ENCODE results near the gene PCAT6.
"Not testable (repeated sequence)": the region's sequence is repeated elsewhere in the genome, so short reads cannot be mapped to it uniquely, and the experiment has no call there.

Gene PCAT6

DNA sequence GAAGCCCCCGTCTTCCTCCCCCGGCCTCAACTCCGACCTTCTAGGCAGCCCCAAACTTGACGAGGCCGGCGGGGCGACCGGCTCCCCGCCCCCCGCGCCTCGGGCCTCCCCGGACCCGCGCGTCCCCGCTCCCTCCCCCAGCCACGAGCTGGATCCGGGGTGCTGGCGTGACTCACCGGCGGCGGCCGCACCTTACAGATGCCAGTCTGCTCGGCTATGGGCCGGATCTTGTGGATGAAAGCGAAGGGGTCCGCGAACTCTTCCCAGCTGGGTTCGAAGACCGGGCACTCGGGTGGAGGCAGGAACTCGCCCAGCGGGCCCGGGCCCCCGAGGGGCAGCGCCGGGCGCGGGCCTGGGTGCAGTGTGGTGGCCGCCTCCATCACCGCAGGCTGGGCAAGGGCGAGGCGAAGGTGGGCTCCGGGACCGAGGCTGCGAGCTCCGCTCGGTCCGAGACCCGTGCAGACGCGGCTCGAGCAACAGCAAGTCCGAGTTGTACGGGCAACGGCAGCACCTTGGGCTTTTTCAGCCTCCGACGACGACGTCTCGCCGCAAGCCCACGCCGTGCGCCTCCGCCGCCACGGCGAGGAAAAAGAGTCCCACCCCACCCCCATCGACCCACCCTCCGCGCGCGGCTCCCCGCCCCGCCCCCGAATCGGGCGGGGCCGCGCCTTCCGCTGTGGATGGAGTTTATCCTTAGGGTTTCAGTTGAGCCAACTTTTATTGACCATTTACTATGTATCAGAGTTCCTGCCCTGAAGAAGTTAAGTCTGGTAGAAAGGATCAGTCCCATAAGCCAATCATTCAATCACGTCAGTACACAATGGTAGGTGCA lies 2.6 kb upstream of the PCAT6 start, which contains the start of gene KDM5B:
KDM5B (minus strand) TSS at position 496 of the 832 bp plus-strand sequence; CDS start at position 380, 116 bp downstream.
- DNase-seq = peak; percentile 49

GRCh38 chr1:202809597-202810159 lies 1.1 kb upstream of the PCAT6 start:
- DNase-seq = no peak

DNA sequence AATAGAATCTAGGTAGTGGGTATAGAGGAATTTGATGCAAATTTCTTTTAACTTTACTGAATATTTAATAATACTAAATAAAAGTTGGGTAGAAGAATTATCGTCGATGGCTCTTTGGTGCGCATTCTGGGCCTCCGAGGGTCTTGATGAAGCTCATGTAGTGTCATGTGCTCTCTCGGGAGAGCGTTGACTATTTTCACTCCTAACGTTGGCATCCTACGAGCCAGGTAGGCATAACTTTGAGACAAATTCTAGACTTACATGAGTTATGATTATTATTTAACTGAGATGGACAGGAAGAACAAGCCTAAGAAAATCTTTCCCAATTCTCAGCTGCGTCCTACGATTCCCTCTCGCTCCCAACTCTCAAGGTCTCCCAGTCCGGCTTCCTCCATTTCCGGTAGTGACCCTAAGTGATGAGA lies 550 bp upstream of the PCAT6 start:
- no peak for DNase-seq

DNA sequence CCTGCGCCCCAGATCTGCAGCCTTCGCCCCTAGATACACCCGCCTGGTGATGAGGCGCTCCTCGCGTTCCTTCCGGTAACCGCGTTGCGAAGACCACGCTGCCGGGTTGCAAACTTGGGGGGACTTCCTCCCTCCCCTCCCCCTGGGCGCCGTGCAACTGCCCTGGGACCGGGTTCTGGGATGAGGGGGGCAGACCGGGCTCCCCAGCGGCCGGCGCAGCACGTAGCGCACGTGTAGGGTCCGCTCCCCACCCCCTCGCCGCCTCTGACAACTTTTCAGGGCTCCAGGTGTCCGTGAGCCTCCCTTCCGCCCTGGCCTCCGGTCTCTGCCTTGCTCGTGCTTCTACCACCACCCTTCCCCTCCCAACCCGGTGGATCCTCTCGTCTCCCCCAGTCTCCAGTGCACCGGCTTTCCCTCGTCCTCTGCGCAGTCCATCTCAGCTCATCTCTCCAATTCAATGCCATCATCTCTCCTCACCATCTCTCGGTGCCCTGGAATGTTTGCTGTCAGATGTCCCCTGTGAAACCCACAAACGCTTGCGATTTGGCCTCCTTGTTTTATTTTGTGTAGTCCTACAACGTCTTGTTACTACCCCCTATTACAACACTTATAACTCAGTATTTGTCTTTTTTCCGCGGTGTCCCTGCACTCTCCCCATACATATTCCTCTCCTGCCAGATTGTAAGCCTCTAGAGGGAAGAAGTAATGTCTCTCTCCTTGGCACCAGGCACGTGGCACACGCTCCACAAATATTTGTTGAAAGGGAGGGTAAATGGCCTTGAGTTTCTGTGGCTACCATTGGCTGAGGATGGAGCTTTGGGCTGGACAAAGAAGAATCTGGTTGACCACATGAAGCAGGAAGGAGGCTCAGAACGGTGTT lies 782 bp downstream of the PCAT6 start:
- no peak for DNase-seq

- DNase-seq = no peak
Observed at GRCh38 chr1:202812176-202813026, 1.6 kb downstream of the PCAT6 start.

DNA sequence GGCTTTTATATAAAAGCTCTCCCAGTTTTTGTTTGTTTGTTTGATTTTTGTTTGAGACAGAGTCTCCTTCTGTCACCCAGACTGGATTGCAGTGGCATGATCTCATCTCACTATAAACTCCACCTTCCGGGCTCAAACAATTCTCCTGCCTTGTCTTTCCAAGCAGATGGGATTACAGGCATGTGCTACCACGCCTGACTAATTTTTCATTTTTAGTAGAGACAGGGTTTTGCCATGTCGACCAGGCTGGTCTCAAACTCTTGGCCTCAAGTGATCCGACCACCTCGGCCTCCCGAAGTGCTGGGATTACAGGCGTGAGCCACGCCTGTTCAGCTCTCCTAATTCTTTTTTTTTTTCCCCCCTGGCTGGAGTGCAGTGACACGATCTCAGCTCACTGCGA lies 4.4 kb downstream of the PCAT6 start:
- no peak for DNase-seq

DNA sequence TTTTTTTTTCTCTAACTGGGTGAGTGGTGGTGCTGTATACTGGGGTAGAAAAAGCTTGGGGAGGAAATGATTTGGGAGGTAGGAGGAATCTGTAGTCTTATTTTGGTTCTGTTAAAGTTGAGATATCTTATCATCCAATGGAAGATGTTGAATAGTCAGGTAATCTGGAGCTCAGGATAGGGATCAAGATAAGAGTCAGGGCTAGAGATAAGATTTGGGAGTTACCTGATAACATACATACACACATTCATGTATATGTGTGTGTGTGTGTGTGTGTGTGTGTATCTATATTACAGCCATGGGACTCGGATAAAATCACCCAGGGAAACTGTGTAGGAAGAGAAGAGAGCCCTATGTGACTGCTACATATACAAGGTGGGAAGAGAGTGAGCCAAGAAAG lies 8.1 kb downstream of the PCAT6 start:
- DNase-seq = no peak

GRCh38 chr1:202821467-202821866 lies 10.7 kb downstream of the PCAT6 start:
- no peak for DNase-seq

DNA sequence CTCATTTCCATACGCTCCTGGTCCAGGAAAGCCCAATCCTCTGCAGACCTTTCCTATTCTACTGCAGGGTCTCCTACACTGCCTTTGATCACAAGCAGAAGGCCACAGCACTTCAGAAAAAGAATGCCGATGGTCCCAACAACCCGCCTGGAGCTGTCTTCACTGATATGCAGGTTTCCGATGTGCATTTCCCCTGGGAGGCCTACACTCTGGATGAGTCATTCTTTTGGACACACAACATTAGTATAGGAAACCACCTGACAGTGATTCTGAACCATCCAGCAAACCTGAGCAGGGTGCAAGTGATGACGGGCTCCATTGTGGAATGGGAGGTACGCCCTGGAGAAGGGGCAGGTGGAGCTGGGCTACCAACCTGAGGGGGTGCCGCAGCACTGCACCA lies 15.0 kb downstream of the PCAT6 start:
- no peak for DNase-seq

DNA sequence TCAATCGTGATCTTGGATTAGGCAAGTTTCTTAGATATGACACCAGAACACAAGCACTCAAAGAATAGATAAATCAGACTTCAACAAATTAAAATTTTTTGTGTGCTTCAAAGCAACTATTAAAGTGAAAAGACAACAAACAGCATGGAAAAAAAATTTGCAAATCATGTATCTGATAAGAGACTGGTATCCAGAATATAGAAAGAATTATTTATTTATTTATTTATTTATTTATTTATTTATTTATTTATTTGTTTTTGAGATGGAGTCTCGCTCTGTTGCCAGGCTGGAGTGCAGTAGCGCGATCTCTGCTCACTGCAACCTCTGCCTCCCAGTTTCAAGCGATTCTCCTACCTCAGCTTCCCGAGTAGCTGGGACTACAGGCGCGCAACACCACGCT lies 18.5 kb downstream of the PCAT6 start:
- DNase-seq = not testable (repeated sequence)

GRCh38 chr1:202831906-202832305 lies 21.2 kb downstream of the PCAT6 start:
- DNase-seq = no peak

DNA sequence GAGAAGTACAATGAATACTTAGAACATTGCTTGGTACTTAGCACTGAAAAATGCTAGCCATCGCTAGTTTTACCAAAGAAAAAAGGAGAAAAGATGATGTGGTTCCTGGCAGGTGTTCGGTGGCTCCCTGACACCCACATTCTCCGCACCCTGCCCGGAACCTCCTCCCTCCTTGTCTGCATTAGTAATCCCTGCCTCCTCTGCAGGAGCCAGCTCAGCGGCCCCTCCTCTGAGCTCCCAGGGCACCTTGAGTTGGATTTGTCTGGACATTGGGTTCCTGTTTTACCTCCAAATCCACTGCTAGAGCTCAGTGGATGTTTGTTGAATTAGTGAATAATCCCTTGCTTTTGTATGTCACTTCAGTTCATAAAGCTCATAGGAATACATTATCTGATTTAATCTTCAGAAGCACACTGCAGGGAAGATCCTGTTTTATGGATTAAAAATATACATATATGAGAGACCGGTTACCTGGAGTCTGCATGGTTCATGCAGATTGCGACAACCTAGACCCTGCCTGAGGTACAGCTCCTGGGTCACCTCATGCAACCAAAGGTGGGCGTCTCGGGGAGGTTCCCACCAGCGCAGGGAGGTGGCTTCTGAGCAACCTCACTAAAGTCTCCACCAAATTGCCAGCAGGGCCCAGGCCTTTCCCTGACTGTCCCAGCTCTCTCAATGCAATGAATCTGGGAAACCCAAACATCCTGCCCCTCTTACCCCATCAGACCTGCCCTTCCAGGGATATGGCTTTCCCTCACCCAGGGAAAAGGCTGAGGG lies 24.2 kb downstream of the PCAT6 start:
- no peak for DNase-seq

DNA sequence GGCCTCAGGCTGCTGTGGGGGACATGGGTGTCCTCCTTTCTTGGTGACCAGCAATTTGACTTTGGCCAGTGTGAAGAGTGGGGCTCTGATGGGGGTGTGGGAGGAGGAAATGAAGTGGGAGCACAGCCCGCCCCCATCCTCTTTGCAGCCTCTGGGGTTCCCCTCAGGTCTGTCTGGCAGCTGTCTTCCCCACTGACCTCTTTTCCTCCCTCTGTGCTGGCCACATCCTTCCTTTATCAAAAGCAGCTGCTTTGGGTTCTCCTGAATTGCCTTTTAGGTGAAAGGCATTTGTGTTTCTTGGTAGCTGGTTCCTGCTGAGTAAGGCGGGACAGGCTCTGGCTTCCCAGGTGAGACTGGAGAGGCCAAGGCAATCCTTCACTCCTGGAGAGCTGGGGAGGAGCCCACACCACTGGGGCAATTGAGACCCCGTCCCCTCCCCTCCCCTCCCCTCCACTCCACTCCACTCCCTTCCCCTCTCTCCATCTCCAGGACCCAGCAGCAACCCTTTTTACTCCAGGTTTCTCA lies 24.9 kb downstream of the PCAT6 start:
- DNase-seq = peak; percentile 64

DNA sequence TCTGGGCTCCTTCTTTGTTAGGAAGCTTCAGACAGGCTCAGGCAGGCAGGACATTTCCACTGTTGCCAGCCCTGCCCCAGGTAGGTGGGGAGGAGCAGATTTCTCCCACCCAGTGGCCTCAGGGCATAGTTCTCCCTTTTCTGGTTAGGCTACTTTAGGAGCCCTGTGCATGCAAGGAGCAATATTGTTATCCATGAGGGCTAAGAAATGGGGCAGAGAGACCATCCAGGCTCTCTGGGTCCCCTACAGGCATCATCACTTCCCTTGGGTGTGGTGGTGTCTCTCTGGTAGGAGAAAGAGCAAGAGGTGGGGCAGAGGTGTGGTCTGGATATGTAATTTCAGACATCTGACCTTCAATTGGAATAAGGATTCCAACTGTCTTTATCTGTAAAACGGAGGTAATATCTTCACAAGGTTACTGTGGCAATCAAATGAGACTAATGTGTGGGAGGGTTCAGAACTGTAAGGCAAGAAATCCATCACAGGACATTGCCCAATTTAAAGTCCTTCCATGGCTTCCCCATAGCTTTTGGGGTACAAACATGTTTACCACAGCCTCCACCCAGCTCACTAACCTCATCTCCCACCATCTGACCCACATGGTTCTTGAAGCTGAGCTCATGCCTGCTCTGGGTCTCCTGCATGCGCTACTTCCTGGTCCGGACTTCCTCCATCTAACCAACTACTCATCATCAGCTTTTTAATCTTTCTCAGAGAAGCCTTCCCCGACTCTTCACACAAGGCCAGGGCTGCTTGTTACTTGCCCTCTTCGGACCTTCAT lies 26.1 kb downstream of the PCAT6 start:
- no peak for DNase-seq

- DNase-seq = no peak
Observed at GRCh38 chr1:202837746-202838262, 27.1 kb downstream of the PCAT6 start.

GRCh38 chr1:202843081-202843480 lies 32.3 kb downstream of the PCAT6 start:
- DNase-seq = no peak

- DNase-seq = no peak
Observed at GRCh38 chr1:202844259-202844658, 33.5 kb downstream of the PCAT6 start.

GRCh38 chr1:202844935-202845334 lies 34.2 kb downstream of the PCAT6 start:
- DNase-seq = no peak

GRCh38 chr1:202848191-202848542 lies 37.4 kb downstream of the PCAT6 start:
- DNase-seq = no peak

DNA sequence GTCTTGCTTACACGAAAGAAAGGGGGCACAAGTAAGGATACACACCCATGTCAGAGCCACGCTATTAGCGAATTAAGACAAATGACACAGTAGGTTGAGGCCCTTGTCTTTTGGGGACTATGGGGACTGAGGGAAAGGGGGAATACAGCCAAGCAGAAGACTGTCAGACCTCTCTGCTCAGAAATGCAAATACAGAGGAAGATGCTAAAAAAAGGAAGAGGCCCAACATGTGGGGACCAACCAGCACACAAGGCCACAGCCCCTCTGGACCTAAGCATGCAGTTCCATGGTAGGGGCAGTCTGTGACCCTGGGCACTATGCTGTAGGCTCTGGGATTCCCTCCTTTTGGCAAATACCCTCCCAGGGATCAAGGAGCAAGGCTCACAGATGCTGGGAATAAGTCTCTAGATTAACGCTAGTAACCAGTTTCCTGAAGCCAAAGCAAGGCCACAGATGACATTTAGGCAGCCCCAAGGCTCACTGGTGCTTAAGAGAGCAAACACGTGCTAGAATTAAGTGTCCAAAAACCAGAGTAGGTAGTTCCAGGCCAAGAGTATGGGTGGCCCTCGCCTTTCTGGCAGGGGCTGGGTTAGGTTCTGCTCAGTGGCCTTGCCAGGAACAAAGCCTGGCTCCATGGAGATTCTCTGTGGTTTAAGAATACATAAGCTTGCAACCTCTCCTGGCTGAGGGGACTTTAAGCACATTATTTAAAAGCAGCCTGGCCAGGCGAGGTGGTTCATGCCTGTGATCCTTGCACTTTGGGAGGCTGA lies 40.0 kb downstream of the PCAT6 start:
- no peak for DNase-seq
